Gastrocnemius medialis (tissue), 4 donors: ENCODE results near the gene GFER.

ENCODE experiments used
- POLR2A ChIP-seq, 2 donors: fragments of 450-650 bp; IDR thresholded peaks; one replicate each; pipeline ENCODE4 v1.6.1; 2017; ENCODE audit warnings: antibody characterized with exemption in 2 of 2, mild to moderate bottlenecking in 2 of 2, moderate library complexity in 2 of 2
- TF ChIP-seq, protein P1 (sequence below), 5 experiments: fragments of 450-650 bp in 3 of 5; fragments of 200-600 bp in 2 of 5; sonication (generic) in 2 of 5; IDR thresholded peaks in 4 of 5; conservative IDR thresholded peaks in 1 of 5; 1 replicate in 4 of 5; 2 replicates in 1 of 5; pipeline ENCODE4 v1.5.1; 2016 to 2019; ENCODE audit warnings: antibody characterized with exemption in 5 of 5, mild to moderate bottlenecking in 3 of 5, moderate library complexity in 3 of 5

DNA sequence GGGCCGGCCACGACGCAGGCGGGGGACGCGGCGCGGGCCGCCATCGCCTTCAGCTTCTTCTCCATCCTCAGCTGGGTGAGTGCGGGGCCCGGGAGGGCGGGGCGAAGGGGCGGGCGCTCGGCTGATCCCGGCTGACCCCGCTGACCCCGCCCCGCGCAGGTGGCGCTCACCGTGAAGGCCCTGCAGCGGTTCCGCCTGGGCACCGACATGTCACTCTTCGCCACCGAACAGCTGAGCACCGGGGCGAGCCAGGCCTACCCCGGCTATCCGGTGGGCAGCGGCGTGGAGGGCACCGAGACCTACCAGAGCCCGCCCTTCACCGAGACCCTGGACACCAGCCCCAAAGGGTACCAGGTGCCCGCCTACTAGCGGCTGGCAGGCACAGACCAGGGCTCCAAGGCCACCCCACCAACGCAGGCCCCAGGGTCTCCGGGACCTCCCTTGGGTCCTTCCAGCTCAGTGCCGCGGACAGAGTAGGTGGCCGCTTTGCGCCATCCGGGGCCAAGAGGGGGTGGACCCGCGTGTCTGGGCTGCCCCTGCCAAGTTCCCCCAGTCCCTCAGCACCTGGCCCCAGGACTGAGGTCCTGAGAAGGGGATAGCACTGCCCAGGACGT lies 8.8 kb downstream of the GFER start:
- TF ChIP-seq, protein P1, sequence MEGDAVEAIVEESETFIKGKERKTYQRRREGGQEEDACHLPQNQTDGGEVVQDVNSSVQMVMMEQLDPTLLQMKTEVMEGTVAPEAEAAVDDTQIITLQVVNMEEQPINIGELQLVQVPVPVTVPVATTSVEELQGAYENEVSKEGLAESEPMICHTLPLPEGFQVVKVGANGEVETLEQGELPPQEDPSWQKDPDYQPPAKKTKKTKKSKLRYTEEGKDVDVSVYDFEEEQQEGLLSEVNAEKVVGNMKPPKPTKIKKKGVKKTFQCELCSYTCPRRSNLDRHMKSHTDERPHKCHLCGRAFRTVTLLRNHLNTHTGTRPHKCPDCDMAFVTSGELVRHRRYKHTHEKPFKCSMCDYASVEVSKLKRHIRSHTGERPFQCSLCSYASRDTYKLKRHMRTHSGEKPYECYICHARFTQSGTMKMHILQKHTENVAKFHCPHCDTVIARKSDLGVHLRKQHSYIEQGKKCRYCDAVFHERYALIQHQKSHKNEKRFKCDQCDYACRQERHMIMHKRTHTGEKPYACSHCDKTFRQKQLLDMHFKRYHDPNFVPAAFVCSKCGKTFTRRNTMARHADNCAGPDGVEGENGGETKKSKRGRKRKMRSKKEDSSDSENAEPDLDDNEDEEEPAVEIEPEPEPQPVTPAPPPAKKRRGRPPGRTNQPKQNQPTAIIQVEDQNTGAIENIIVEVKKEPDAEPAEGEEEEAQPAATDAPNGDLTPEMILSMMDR (IDR thresholded peaks at IDR 0.05 in 4 of 5, conservative IDR thresholded peaks at IDR 0.05 in 1 of 5), result no peak
- TF ChIP-seq POLR2A (IDR thresholded peaks at IDR 0.05), result no peak
